Ishikawa (cell line): ENCODE measurements around the gene INPP4A.

Experiments used
- CEBPB ChIP-seq: IDR thresholded peaks from 2 replicates; pipeline ENCODE4 v1.6.1; 2012
- CREB1 ChIP-seq: IDR thresholded peaks from 2 replicates; pipeline ENCODE4 v1.6.1; 2012; ENCODE audit warnings: low read depth
- EGR1 ChIP-seq: IDR thresholded peaks from 2 replicates; pipeline ENCODE4 v1.6.1; 2012
- EP300 ChIP-seq: IDR thresholded peaks from 2 replicates; pipeline ENCODE4 v1.6.1; 2012; ENCODE audit warnings: borderline replicate concordance
- FOXM1 ChIP-seq: IDR thresholded peaks from 2 replicates; pipeline ENCODE4 v1.6.1; 2012; ENCODE audit warnings: low read depth, borderline replicate concordance
- NFIC ChIP-seq: IDR thresholded peaks from 2 replicates; pipeline ENCODE4 v1.6.1; 2012
- RAD21 ChIP-seq: IDR thresholded peaks from 2 replicates; pipeline ENCODE4 v1.6.1; 2012; ENCODE audit warnings: low read depth
- TAF1 ChIP-seq: IDR thresholded peaks from 2 replicates; pipeline ENCODE4 v1.6.1; 2012; ENCODE audit warnings: low read depth, mild to moderate bottlenecking
- TCF12 ChIP-seq: IDR thresholded peaks from 2 replicates; pipeline ENCODE4 v1.6.1; 2012; ENCODE audit warnings: low read depth
- TEAD4 ChIP-seq: IDR thresholded peaks from 2 replicates; pipeline ENCODE4 v1.6.1; 2012
- YY1 ChIP-seq: IDR thresholded peaks from 2 replicates; pipeline ENCODE4 v1.6.1; 2012; ENCODE audit warnings: low read depth
- ZBTB7A ChIP-seq: IDR thresholded peaks from 2 replicates; pipeline ENCODE4 v1.6.1; 2012; ENCODE audit warnings: low read depth
- TF ChIP-seq, protein P1 (sequence below): IDR thresholded peaks from 2 replicates; pipeline ENCODE4 v1.6.1; 2012
- TF ChIP-seq, protein P2 (sequence below): IDR thresholded peaks from 2 replicates; pipeline ENCODE4 v1.6.1; 2012
- TF ChIP-seq, protein P3 (sequence below): IDR thresholded peaks from 2 replicates; pipeline ENCODE4 v1.6.1; 2012; ENCODE audit warnings: low read depth, mild to moderate bottlenecking

INPP4A gene

DNA sequence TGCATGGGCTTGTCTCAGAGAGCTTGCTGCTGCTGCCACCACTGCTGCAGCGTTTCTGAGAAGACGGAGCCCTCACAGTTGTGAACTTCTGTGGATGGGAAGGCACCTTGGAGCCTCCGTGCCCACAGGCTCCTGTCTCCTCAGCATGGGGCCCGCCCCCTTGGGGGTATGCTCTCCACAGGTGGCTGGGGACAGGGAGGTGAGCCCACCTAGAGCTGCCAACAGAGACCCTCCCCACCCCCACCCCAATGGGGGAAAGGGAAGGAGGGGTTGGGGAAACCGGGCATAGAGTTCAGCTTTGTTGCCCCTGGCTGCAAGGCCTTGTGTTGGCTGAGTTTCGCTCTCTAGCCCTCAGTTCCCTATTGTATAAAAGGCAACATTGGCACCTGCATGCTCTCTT lies 76.1 kb downstream of the INPP4A start:
- TF ChIP-seq EGR1 = no peak
- no peak for TF ChIP-seq ZBTB7A
- TF ChIP-seq TCF12 = no peak
- TF ChIP-seq YY1 = no peak
- TF ChIP-seq TAF1 = no peak
- TF ChIP-seq, protein P1, sequence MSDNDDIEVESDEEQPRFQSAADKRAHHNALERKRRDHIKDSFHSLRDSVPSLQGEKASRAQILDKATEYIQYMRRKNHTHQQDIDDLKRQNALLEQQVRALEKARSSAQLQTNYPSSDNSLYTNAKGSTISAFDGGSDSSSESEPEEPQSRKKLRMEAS = no peak
- TF ChIP-seq CREB1 = no peak
- TF ChIP-seq, protein P2, sequence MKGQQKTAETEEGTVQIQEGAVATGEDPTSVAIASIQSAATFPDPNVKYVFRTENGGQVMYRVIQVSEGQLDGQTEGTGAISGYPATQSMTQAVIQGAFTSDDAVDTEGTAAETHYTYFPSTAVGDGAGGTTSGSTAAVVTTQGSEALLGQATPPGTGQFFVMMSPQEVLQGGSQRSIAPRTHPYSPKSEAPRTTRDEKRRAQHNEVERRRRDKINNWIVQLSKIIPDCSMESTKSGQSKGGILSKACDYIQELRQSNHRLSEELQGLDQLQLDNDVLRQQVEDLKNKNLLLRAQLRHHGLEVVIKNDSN = no peak
- TF ChIP-seq EP300 = no peak
- TF ChIP-seq TEAD4 = no peak
- no peak for TF ChIP-seq RAD21
- no peak for TF ChIP-seq CEBPB

DNA sequence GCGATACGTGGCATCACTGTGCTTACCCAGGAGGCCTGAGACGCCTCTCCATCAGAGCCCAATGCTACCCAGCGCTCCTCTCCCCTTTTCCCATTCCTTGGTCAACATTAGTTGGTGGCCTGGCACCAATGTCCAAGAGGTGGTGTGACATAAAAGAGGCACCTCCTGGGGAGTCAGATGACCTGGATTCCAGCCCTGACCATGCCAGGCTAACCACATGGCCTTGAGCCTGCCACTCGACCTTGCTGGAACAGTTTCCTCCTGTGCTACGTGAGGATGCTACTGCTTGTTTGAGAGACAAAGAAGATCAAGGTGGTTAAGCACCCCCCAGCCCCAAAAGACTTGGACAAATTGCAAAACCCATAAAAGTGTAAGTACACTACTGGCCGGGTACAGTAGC lies 76.6 kb downstream of the INPP4A start:
- no peak for TF ChIP-seq TAF1
- no peak for TF ChIP-seq CEBPB
- no peak for TF ChIP-seq TCF12
- TF ChIP-seq, protein P3, sequence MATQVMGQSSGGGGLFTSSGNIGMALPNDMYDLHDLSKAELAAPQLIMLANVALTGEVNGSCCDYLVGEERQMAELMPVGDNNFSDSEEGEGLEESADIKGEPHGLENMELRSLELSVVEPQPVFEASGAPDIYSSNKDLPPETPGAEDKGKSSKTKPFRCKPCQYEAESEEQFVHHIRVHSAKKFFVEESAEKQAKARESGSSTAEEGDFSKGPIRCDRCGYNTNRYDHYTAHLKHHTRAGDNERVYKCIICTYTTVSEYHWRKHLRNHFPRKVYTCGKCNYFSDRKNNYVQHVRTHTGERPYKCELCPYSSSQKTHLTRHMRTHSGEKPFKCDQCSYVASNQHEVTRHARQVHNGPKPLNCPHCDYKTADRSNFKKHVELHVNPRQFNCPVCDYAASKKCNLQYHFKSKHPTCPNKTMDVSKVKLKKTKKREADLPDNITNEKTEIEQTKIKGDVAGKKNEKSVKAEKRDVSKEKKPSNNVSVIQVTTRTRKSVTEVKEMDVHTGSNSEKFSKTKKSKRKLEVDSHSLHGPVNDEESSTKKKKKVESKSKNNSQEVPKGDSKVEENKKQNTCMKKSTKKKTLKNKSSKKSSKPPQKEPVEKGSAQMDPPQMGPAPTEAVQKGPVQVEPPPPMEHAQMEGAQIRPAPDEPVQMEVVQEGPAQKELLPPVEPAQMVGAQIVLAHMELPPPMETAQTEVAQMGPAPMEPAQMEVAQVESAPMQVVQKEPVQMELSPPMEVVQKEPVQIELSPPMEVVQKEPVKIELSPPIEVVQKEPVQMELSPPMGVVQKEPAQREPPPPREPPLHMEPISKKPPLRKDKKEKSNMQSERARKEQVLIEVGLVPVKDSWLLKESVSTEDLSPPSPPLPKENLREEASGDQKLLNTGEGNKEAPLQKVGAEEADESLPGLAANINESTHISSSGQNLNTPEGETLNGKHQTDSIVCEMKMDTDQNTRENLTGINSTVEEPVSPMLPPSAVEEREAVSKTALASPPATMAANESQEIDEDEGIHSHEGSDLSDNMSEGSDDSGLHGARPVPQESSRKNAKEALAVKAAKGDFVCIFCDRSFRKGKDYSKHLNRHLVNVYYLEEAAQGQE = no peak
- TF ChIP-seq CREB1 = no peak
- no peak for TF ChIP-seq YY1
- no peak for TF ChIP-seq FOXM1
- TF ChIP-seq, protein P1 = no peak
- no peak for TF ChIP-seq EGR1
- no peak for TF ChIP-seq NFIC
- TF ChIP-seq TEAD4 = no peak
- no peak for TF ChIP-seq RAD21
- TF ChIP-seq EP300 = no peak
- no peak for TF ChIP-seq ZBTB7A
- TF ChIP-seq, protein P2 = no peak

DNA sequence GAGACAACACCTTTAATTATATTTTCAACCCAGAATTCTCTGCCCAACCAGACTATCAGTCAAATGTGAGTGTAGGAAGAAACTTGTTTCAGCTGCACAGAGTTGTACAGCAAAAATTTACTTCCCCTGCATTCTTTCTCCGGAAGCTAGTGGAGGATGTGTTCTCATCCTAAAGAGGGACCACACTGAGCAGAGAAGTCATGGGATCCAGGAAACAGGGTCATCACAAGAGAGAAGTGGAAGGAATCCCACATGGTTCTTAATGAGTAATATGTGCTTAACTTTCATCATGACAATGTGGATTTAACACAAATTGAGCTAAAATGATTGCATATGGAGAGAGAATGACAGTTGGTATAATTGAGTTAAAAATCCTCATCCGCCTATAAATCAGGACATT lies 78.2 kb downstream of the INPP4A start:
- TF ChIP-seq, protein P1 = no peak
- TF ChIP-seq, protein P3 = no peak
- TF ChIP-seq CEBPB (no peak), ZBTB7A (no peak), NFIC (no peak), YY1 (no peak), RAD21 (no peak), FOXM1 (no peak)
- TF ChIP-seq, protein P2 = no peak

DNA sequence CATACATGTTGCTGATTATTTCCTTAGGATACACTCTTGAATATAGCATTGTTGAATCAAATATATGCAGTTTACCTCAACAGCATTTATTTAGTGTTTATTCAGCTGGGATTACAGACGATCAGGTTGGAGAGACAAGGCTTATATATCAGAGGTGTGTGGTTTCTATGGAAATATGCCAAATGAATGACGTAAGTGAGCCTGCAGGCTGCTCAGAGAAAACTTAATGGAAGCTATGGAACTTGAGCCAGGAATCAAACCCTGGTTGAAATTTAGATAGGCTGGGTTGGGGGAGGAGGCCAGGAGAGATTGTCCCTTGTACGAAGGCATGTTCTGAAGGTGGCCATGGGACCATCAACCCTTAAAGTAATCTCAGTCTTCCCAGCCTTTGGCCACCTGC lies 79.5 kb downstream of the INPP4A start:
- TF ChIP-seq NFIC = no peak; the same call in 1 of the 2 replicates
- TF ChIP-seq CEBPB = no peak
- TF ChIP-seq, protein P1 = no peak
- TF ChIP-seq EP300 = no peak
- TF ChIP-seq FOXM1 = no peak
- no peak for TF ChIP-seq YY1
- no peak for TF ChIP-seq TEAD4
- TF ChIP-seq TCF12 = no peak
- TF ChIP-seq RAD21 = no peak
- TF ChIP-seq, protein P2 = no peak
- TF ChIP-seq, protein P3 = no peak
- TF ChIP-seq CREB1 = no peak
- TF ChIP-seq ZBTB7A = no peak
- TF ChIP-seq EGR1 = no peak
- TF ChIP-seq TAF1 = no peak
